GM12801 (cell line): ENCODE measurements around the gene ECPAS.

Source experiments
- CTCF ChIP-seq: IDR thresholded peaks from one replicate; pipeline ENCODE4 v1.5.1; 2011; ENCODE audit warnings: control low read depth; ENCODE audit not compliant: insufficient read length; ENCODE audit errors: extremely low read depth

Gene ECPAS

GRCh38 chr9:111524731-111525055 is 40.5 kb upstream of the ECPAS start:
- TF ChIP-seq CTCF = no peak

GRCh38 chr9:111516061-111516465 is 31.9 kb upstream of the ECPAS start:
- TF ChIP-seq CTCF = no peak

GRCh38 chr9:111514967-111515366 is 30.8 kb upstream of the ECPAS start:
- no peak for TF ChIP-seq CTCF

GRCh38 chr9:111502506-111502905 is 18.3 kb upstream of the ECPAS start:
- TF ChIP-seq CTCF = no peak

- TF ChIP-seq CTCF = no peak
Measured at GRCh38 chr9:111501648-111502047, 17.5 kb upstream of the ECPAS start.

- TF ChIP-seq CTCF = no peak
Measured at GRCh38 chr9:111501005-111501562, 16.9 kb upstream of the ECPAS start.

- TF ChIP-seq CTCF = no peak
Measured at GRCh38 chr9:111484572-111484894, 350 bp upstream of the ECPAS start.

GRCh38 chr9:111483439-111483857 is 735 bp downstream of the ECPAS start:
- no peak for TF ChIP-seq CTCF
